Esophagus (tissue), 2 donors: ENCODE data around the gene PLEKHH3. TPM values are rescaled to one million over a fixed set of nuclear protein-coding genes. Genes with fewer than 3 reads are reported as not detected.
A peak's percentile ranks its signal among the peaks of the same experiment; 100 is the strongest.

ENCODE experiments used
- H3K27ac ChIP-seq, 2 donors: one replicate each; pipeline ENCODE4 v1.5.1; 2013; ENCODE audit warnings: low read depth in 2 of 2, mild to moderate bottlenecking in 2 of 2, inconsistent platforms in 1 of 2, low read length in 1 of 2, moderate library complexity in 1 of 2
- H3K27me3 ChIP-seq, 2 donors: one replicate each; pipeline ENCODE4 v1.6.1; 2013; ENCODE audit warnings: low read length in 2 of 2, control low read depth in 1 of 2, mild to moderate bottlenecking in 1 of 2; ENCODE audit not compliant: insufficient read depth in 2 of 2, control insufficient read depth in 1 of 2
- H3K36me3 ChIP-seq, 2 donors: one replicate each; pipeline ENCODE4 v1.6.1; 2013; ENCODE audit warnings: low read length in 1 of 2; ENCODE audit not compliant: control insufficient read depth in 2 of 2, insufficient read depth in 2 of 2
- H3K4me1 ChIP-seq, 2 donors: one replicate each; pipeline ENCODE4 v1.6.1; 2013; ENCODE audit warnings: low read length in 1 of 2; ENCODE audit not compliant: control insufficient read depth in 2 of 2, insufficient read depth in 2 of 2
- H3K4me3 ChIP-seq, 2 donors: one replicate each; pipeline ENCODE4 v1.5.1; 2013; ENCODE audit warnings: low read length in 2 of 2, mild to moderate bottlenecking in 2 of 2, low read depth in 1 of 2, moderate library complexity in 1 of 2
- H3K9me3 ChIP-seq, 2 donors: one replicate each; pipeline ENCODE4 v1.6.1; 2013; ENCODE audit warnings: mild to moderate bottlenecking in 2 of 2, low read depth in 1 of 2, low read length in 1 of 2, moderate library complexity in 1 of 2; ENCODE audit not compliant: control insufficient read depth in 2 of 2, insufficient read depth in 1 of 2
- WGBS, 2 donors: extraction: QIAGEN DNeasy Blood & Tissue Kit; methylation state at CpG; one replicate each; pipeline ENCODE4 v1.1.7; 2013; 5-methylcytosine and 5-hydroxymethylcytosine counted together
- polyA plus RNA-seq, 2 donors: library from polyadenylated mRNA; stranded (reverse); fragments of 200-250 nt; gene quantifications; one replicate each; pipeline ENCODE4 v1.2.3, GENCODE V29; 2013
- donor health status: healthy with polysubstance abuse.
- donor health status: Bipolar disorder and iron deficiency.

Gene PLEKHH3, protein sequence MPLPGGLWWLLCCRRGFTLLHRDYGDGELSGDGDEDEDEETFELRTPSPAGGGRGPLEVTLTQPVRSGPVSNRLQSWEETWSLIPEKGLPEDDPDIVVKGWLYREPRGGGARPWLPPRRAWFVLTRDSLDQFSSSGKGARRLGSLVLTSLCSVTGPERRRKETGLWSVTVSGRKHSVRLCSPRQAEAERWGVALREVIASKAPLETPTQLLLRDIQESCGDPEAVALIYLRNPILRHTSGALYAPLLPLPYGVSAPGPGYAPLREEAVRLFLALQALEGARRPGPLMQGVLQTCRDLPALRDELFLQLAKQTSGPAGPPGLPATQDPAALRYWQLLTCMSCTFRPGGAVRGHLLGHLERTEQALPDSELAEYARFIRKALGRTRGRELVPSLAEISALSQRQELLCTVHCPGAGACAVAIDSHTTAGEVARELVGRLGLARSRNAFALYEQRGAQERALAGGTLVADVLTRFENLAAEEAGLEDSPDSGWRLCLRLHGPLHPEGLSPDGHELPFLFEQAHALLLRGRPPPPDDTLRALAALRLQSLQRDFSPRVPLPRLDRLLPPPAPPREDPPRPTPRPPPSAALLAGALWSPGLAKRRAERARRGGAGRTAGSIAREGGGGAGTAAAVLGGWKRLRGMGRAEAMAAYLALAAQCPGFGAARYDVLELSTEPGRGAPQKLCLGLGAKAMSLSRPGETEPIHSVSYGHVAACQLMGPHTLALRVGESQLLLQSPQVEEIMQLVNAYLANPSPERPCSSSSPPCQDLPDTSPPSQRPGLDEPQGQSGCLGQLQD
- polyA plus RNA-seq, result 10 to 100 TPM; 49.4 to 84.6 TPM

- peaks cover 0 to 9% of the 10 kb centered on the region in 2 donors for H3K36me3 ChIP-seq
- H3K27ac ChIP-seq, result peak within 1 kb of the TSS; percentile 97
- peaks cover 0 to 2% of the 10 kb centered on the region in 2 donors for H3K9me3 ChIP-seq
- peaks cover 3 to 14% of the 10 kb centered on the region in 2 donors for H3K4me1 ChIP-seq
- H3K27me3 ChIP-seq, result no peaks in the 10 kb centered on the region
- H3K4me3 ChIP-seq, result peak within 1 kb of the TSS; percentile 94 to 96
- WGBS, 2 donors, result 1% methylated on average over 33 to 51 of the region's 51 CpGs
Measured at GRCh38 chr17:42676424-42677011, at the start of gene PLEKHH3. PLEKHH3 (minus strand) TSS chr17:42676994; CDS start chr17:42676563, 431 bp downstream.

- no peak overlapping the region for H3K27ac ChIP-seq
- no peaks in the 10 kb centered on the region for H3K9me3 ChIP-seq
- H3K4me3 ChIP-seq, result no peak overlapping the region
- H3K36me3 ChIP-seq, result peaks cover 4 to 5% of the 10 kb centered on the region in 2 donors
- H3K27me3 ChIP-seq, result no peaks in the 10 kb centered on the region
- WGBS, 2 donors, result 97 to 98% methylated on average over 6 of the region's 6 CpGs
- H3K4me1 ChIP-seq, result no peaks in the 10 kb centered on the region
Measured at GRCh38 chr17:42725143-42725542, 48.3 kb upstream of the PLEKHH3 start.

- Histone ChIP-seq H3K4me1 (no peaks in the 10 kb centered on the region), H3K4me3 (no peak overlapping the region), H3K36me3 (peaks cover 4 to 5% of the 10 kb centered on the region in 2 donors), H3K27me3 (no peaks in the 10 kb centered on the region), H3K27ac (no peak overlapping the region), H3K9me3 (no peaks in the 10 kb centered on the region)
- 84 to 86% methylated on average over 3 of the region's 3 CpGs for WGBS, 2 donors
Measured at GRCh38 chr17:42723636-42724035, 46.8 kb upstream of the PLEKHH3 start.

GRCh38 chr17:42720996-42721583 lies 44.3 kb upstream of the PLEKHH3 start:
- Histone ChIP-seq H3K36me3 (peaks cover 14 to 17% of the 10 kb centered on the region in 2 donors), H3K27ac (no peak overlapping the region), H3K4me3 (no peak overlapping the region), H3K27me3 (no peaks in the 10 kb centered on the region), H3K9me3 (no peaks in the 10 kb centered on the region), H3K4me1 (no peaks in the 10 kb centered on the region)
- WGBS, 2 donors, result 5 to 9% methylated on average over 2 of the region's 2 CpGs

DNA sequence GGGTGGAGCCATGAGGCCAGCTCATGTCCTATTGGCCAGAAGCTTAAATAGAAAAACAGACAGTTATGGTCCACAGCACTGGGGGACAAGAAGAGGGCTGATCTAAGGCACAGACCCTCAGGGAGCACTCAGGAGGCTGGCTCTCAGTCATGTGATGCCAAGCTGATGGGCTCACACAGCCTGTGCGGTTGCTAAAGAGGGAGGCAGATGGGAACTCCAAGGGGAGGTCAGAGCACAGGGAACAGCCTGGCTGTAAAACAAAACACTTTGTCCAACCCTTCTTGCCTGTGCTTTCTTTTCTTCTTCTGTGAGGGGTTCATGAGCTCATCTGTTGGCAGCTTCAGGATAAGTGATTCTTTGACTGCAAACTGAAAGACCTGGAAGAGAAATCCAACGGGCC lies 32.8 kb upstream of the PLEKHH3 start:
- Histone ChIP-seq H3K4me1 (no peaks in the 10 kb centered on the region), H3K27ac (no peak overlapping the region), H3K4me3 (no peak overlapping the region), H3K36me3 (peaks cover 24 to 44% of the 10 kb centered on the region in 2 donors), H3K9me3 (no peaks in the 10 kb centered on the region), H3K27me3 (no peaks in the 10 kb centered on the region)
- 87 to 93% methylated on average over 2 of the region's 2 CpGs for WGBS, 2 donors

GRCh38 chr17:42708588-42708987 lies 31.8 kb upstream of the PLEKHH3 start:
- Histone ChIP-seq H3K4me3 (no peak overlapping the region), H3K9me3 (no peaks in the 10 kb centered on the region), H3K27ac (no peak overlapping the region), H3K36me3 (peaks cover 32 to 48% of the 10 kb centered on the region in 2 donors), H3K4me1 (no peaks in the 10 kb centered on the region), H3K27me3 (no peaks in the 10 kb centered on the region)
- WGBS, 2 donors, result 91 to 96% methylated on average over 3 of the region's 3 CpGs

DNA sequence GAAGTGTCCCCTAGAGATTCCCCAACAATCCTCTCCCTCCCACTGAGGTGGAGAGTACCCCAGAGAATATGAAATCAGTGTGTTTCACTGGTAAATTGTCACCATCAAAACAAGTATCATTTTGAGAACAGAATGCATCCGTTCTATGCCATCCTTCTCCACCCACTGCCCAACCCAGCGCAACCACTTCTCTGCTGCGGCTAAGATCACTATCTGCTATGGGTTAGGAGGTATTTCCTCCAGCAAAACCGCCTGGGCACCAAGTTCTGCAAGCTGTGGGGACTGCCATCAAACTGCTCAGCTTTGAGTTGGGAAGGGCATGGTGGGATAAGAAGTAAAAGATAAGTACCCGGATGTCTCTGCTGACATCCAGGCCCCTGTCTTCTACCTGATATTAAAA lies 29.9 kb upstream of the PLEKHH3 start:
- 73 to 78% methylated on average over 5 of the region's 5 CpGs for WGBS, 2 donors
- H3K9me3 ChIP-seq, result no peaks in the 10 kb centered on the region
- H3K4me3 ChIP-seq, result no peak overlapping the region
- H3K4me1 ChIP-seq, result no peaks in the 10 kb centered on the region
- no peak overlapping the region for H3K27ac ChIP-seq
- no peaks in the 10 kb centered on the region for H3K27me3 ChIP-seq
- H3K36me3 ChIP-seq, result peaks cover 30 to 47% of the 10 kb centered on the region in 2 donors

- 80 to 84% methylated on average over 8 of the region's 8 CpGs for WGBS, 2 donors
- Histone ChIP-seq H3K9me3 (no peaks in the 10 kb centered on the region), H3K4me1 (no peaks in the 10 kb centered on the region), H3K36me3 (peaks cover 32 to 52% of the 10 kb centered on the region in 2 donors), H3K27ac (no peak overlapping the region), H3K4me3 (no peak overlapping the region), H3K27me3 (no peaks in the 10 kb centered on the region)
Measured at GRCh38 chr17:42704837-42705494, 28.2 kb upstream of the PLEKHH3 start.

DNA sequence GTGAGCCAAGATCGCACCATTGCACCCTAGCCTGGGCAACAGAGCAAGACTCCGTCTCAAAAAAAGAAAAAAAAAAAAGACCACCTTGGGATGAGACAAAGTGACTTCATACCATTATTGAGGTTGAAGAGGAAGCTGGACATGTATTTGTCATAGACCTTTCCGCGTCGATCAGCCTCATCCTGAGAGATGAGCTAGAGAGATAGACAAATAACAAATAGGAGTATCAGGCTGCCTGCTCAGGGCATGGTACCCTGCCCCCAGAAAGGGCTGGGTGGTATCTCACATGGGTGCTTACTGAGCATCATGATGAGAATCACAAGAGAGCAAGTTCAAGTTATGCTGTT lies 27.7 kb upstream of the PLEKHH3 start:
- WGBS, 2 donors, result 86 to 98% methylated on average over 5 of the region's 5 CpGs
- no peaks in the 10 kb centered on the region for H3K4me1 ChIP-seq
- no peaks in the 10 kb centered on the region for H3K27me3 ChIP-seq
- no peaks in the 10 kb centered on the region for H3K9me3 ChIP-seq
- H3K4me3 ChIP-seq, result no peak overlapping the region
- peaks cover 32 to 50% of the 10 kb centered on the region in 2 donors for H3K36me3 ChIP-seq
- H3K27ac ChIP-seq, result no peak overlapping the region
